Liver (tissue), 9 donors: Measurements from ENCODE around the gene MDM4. TPM values are rescaled to one million over a fixed set of nuclear protein-coding genes. Genes with fewer than 3 reads are reported as not detected.

ENCODE experiments used
- DNase-seq: peaks from one replicate; pipeline ENCODE4 v3.0.0-alpha.2; 2017; ENCODE audit warnings: low spot score
- H3K27ac ChIP-seq, 2 donors: one replicate each; pipeline ENCODE4 v1.7.0; 2013; ENCODE audit warnings: inconsistent platforms in 2 of 2, low read length in 2 of 2, control low read depth in 1 of 2, low read depth in 1 of 2, mild to moderate bottlenecking in 1 of 2
- H3K27me3 ChIP-seq, 4 donors: one replicate each; pipeline versions ENCODE4 v1.6.1 to v1.7.0; 2013; ENCODE audit warnings: low read length in 3 of 4, inconsistent platforms in 1 of 4, mild to moderate bottlenecking in 1 of 4, moderate library complexity in 1 of 4; ENCODE audit not compliant: control insufficient read depth in 4 of 4, insufficient read depth in 4 of 4
- H3K36me3 ChIP-seq, 4 donors: one replicate each; pipeline versions ENCODE4 v1.6.1 to v1.7.0; 2013; ENCODE audit warnings: low read length in 3 of 4, mild to moderate bottlenecking in 3 of 4, low read depth in 1 of 4, moderate library complexity in 1 of 4; ENCODE audit not compliant: control insufficient read depth in 4 of 4, insufficient read depth in 3 of 4
- H3K4me1 ChIP-seq, 4 donors: one replicate each; pipeline versions ENCODE4 v1.6.1 to v1.7.0; 2013; ENCODE audit warnings: low read length in 3 of 4, mild to moderate bottlenecking in 3 of 4, moderate library complexity in 1 of 4; ENCODE audit not compliant: control insufficient read depth in 4 of 4, insufficient read depth in 4 of 4
- H3K4me3 ChIP-seq, 3 donors: one replicate each; pipeline versions ENCODE4 v1.6.1 to v1.7.0; 2013; ENCODE audit warnings: low read length in 3 of 3, control low read depth in 1 of 3, low read depth in 1 of 3, mild to moderate bottlenecking in 1 of 3
- H3K9ac ChIP-seq, 2 donors: one replicate each; pipeline ENCODE4 v1.7.0; 2013; ENCODE audit warnings: low read length in 2 of 2, mild to moderate bottlenecking in 2 of 2, moderate library complexity in 2 of 2, control low read depth in 1 of 2, low read depth in 1 of 2
- H3K9me3 ChIP-seq, 4 donors: one replicate each; pipeline versions ENCODE4 v1.6.1 to v1.7.0; 2013; ENCODE audit warnings: low read length in 3 of 4; ENCODE audit not compliant: control insufficient read depth in 4 of 4
- EGR1 ChIP-seq, 2 donors: IDR thresholded peaks; 2 replicates each; pipeline ENCODE4 v1.6.1; 2016 to 2018; ENCODE audit warnings: antibody characterized with exemption in 2 of 2, low read depth in 2 of 2
- FOXA1 ChIP-seq: IDR thresholded peaks from 2 replicates; pipeline ENCODE4 v1.6.1; 2016; ENCODE audit warnings: antibody characterized with exemption
- FOXA2 ChIP-seq: IDR thresholded peaks from 2 replicates; pipeline ENCODE4 v1.6.1; 2016; ENCODE audit warnings: antibody characterized with exemption
- GABPA ChIP-seq, 2 donors: IDR thresholded peaks in 1 of 2; conservative IDR thresholded peaks in 1 of 2; 2 replicates each; pipeline ENCODE4 v1.6.1; 2016; ENCODE audit warnings: antibody characterized with exemption in 2 of 2, mild to moderate bottlenecking in 1 of 2, moderate library complexity in 1 of 2
- HNF4A ChIP-seq, 2 donors: conservative IDR thresholded peaks; 2 replicates each; pipeline ENCODE4 v1.6.1; 2016; ENCODE audit warnings: antibody characterized with exemption in 2 of 2, mild to moderate bottlenecking in 2 of 2
- HNF4G ChIP-seq: IDR thresholded peaks from 2 replicates; pipeline ENCODE4 v1.6.1; 2016; ENCODE audit warnings: antibody characterized with exemption
- JUND ChIP-seq, 2 donors: IDR thresholded peaks; 2 replicates each; pipeline ENCODE4 v1.6.1; 2016; ENCODE audit warnings: antibody characterized with exemption in 2 of 2
- NR2F2 ChIP-seq: IDR thresholded peaks from 2 replicates; pipeline ENCODE4 v1.6.1; 2016; ENCODE audit warnings: antibody characterized with exemption
- RAD21 ChIP-seq, 2 donors: IDR thresholded peaks; 2 replicates each; pipeline ENCODE4 v1.6.1; 2016; ENCODE audit warnings: antibody characterized with exemption in 2 of 2, mild to moderate bottlenecking in 2 of 2
- RXRA ChIP-seq, 2 donors: IDR thresholded peaks; 2 replicates each; pipeline ENCODE4 v1.6.1; 2017 to 2018; ENCODE audit warnings: antibody characterized with exemption in 2 of 2, mild to moderate bottlenecking in 1 of 2
- SP1 ChIP-seq: IDR thresholded peaks from 2 replicates; pipeline ENCODE4 v1.6.1; 2018; ENCODE audit warnings: antibody characterized with exemption, mild to moderate bottlenecking
- TAF1 ChIP-seq: conservative IDR thresholded peaks from 2 replicates; pipeline ENCODE4 v1.6.1; 2016; ENCODE audit warnings: antibody characterized with exemption, mild to moderate bottlenecking
- YY1 ChIP-seq: IDR thresholded peaks from 2 replicates; pipeline ENCODE4 v1.6.1; 2016; ENCODE audit warnings: antibody characterized with exemption, mild to moderate bottlenecking
- WGBS: extraction: QIAGEN DNeasy Blood & Tissue Kit; methylation state at CpG from one replicate; pipeline ENCODE4 v1.1.7; 2013; 5-methylcytosine and 5-hydroxymethylcytosine counted together
- polyA plus RNA-seq, 2 donors: library from polyadenylated mRNA; stranded (reverse) in 1 of 2; unstranded in 1 of 2; fragments of 200-250 nt in 1 of 2; fragments of >200 nt in 1 of 2; fragmentation: Nextera tagmentation in 1 of 2; extraction: Ambion mirVana in 1 of 2; gene quantifications; one replicate each; pipeline versions ENCODE4 v1.2.1 to v1.2.3, GENCODE V29; 2013 to 2015
- total RNA-seq, 2 donors: library from RNA; depleted of rRNA; stranded (reverse); fragments of >200 nt; gene quantifications; one replicate each; pipeline ENCODE4 v1.2.3, GENCODE V29; 2014
- TF ChIP-seq, protein P1 (sequence below): fragments of 150-350 bp; IDR thresholded peaks from 2 replicates; pipeline ENCODE4 v1.5.1; 2017; ENCODE audit warnings: improper control_type of control experiment, low read depth, low read length; ENCODE audit not compliant: missing input control
- TF ChIP-seq, protein P2 (sequence below): IDR thresholded peaks from 2 replicates; pipeline ENCODE4 v1.6.1; 2016; ENCODE audit warnings: antibody characterized with exemption
- TF ChIP-seq, protein P3 (sequence below): IDR thresholded peaks from 2 replicates; pipeline ENCODE4 v1.6.1; 2016; ENCODE audit warnings: antibody characterized with exemption, mild to moderate bottlenecking
- TF ChIP-seq, protein P4 (sequence below): IDR thresholded peaks from 2 replicates; pipeline ENCODE4 v1.6.1; 2016; ENCODE audit warnings: antibody characterized with exemption
- TF ChIP-seq, protein P5 (sequence below): IDR thresholded peaks from 2 replicates; pipeline ENCODE4 v1.6.1; 2016; ENCODE audit warnings: antibody characterized with exemption
- donor health status: healthy.
- donor health status: healthy.
- donor health status: healthy.
- donor health status: healthy.
- donor health status: healthy.

The MDM4 gene
- total and polyA plus RNA-seq, 4 donors: 1.4 to 56.5 (median 21.6) TPM

DNA sequence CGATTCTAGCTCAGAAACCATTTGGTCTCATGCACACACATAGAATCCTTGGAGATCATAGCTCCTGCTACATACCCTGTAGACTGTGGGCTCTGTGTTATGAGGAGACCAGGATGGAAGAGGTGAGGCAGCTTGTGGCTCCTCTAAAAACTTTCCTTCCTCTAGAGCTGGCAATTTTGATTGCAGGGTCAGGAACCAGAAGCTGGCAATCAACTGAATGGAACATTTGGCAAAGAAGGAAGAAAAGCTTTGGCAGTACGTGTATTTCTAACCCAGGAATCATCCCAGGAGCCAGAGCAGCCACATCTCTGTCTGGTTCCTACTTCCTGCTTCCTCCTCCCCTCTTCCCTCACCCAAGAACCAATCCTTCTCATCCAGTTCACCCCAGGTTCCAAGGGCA is 37.3 kb upstream of the MDM4 start:
- H3K27ac ChIP-seq: no peak overlapping the region
- H3K9me3 ChIP-seq: no peaks in the 10 kb centered on the region
- TF ChIP-seq FOXA1 (no peak), RAD21 (IDR thresholded peaks at IDR 0.05) (no peak), HNF4G (no peak), FOXA2 (no peak)
- TF ChIP-seq, protein P1, sequence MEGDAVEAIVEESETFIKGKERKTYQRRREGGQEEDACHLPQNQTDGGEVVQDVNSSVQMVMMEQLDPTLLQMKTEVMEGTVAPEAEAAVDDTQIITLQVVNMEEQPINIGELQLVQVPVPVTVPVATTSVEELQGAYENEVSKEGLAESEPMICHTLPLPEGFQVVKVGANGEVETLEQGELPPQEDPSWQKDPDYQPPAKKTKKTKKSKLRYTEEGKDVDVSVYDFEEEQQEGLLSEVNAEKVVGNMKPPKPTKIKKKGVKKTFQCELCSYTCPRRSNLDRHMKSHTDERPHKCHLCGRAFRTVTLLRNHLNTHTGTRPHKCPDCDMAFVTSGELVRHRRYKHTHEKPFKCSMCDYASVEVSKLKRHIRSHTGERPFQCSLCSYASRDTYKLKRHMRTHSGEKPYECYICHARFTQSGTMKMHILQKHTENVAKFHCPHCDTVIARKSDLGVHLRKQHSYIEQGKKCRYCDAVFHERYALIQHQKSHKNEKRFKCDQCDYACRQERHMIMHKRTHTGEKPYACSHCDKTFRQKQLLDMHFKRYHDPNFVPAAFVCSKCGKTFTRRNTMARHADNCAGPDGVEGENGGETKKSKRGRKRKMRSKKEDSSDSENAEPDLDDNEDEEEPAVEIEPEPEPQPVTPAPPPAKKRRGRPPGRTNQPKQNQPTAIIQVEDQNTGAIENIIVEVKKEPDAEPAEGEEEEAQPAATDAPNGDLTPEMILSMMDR: no peak
- TF ChIP-seq, protein P2, sequence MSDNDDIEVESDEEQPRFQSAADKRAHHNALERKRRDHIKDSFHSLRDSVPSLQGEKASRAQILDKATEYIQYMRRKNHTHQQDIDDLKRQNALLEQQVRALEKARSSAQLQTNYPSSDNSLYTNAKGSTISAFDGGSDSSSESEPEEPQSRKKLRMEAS: no peak
- H3K36me3 ChIP-seq: no peaks in the 10 kb centered on the region
- H3K9ac ChIP-seq: no peak overlapping the region
- WGBS: 55% methylated on average over 2 of the region's 2 CpGs
- H3K27me3 ChIP-seq: no peaks in the 10 kb centered on the region
- peaks cover 4 to 41% (median 13%) of the 10 kb centered on the region in 4 donors for H3K4me1 ChIP-seq
- no peak overlapping the region for H3K4me3 ChIP-seq
- DNase-seq: no peak

DNA sequence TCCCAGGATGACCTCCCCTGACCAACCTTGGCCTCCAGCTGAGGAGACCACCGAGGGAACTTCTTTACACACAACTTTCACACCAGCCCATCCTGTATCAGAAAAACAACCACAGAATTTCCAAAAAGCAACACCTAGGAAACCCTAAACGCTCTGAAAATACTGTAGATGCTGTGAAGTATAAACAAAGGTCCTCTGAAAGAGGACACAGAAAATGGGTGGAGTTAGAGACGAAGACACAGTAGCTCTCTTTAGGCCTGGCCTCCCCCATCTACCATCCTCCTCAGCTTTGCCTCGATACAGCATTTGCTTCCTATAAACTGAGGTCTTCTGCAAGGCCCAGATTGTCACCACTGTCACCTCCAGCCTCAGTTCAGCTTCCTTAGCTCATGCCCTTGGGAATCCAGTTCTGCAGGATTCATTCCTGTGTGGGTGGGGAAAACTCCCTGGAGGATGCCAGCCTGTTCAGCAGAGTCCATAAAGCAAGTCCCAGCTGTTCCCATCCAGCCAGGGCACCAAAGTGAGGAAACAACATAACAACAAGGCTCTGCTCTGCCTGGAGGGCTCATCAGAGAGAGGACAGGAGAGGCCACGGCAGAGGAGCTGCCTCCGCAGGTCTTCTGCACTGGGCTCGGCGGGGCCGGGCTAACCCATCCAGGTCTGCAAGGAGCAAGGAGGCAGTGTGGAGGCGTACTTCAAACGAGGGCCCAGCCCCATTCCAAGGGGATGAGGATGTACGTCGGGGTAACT is 36.6 kb upstream of the MDM4 start:
- Histone ChIP-seq H3K27ac (no peak overlapping the region), H3K27me3 (no peaks in the 10 kb centered on the region), H3K4me1 (peaks cover 4 to 42% (median 13%) of the 10 kb centered on the region in 4 donors), H3K36me3 (no peaks in the 10 kb centered on the region), H3K9me3 (no peaks in the 10 kb centered on the region), H3K4me3 (no peak overlapping the region), H3K9ac (no peak overlapping the region)
- 82% methylated on average over 13 of the region's 13 CpGs for WGBS
- no peak for DNase-seq
- TF ChIP-seq SP1: no peak
- TF ChIP-seq, protein P1: no peak
- TF ChIP-seq, protein P3, sequence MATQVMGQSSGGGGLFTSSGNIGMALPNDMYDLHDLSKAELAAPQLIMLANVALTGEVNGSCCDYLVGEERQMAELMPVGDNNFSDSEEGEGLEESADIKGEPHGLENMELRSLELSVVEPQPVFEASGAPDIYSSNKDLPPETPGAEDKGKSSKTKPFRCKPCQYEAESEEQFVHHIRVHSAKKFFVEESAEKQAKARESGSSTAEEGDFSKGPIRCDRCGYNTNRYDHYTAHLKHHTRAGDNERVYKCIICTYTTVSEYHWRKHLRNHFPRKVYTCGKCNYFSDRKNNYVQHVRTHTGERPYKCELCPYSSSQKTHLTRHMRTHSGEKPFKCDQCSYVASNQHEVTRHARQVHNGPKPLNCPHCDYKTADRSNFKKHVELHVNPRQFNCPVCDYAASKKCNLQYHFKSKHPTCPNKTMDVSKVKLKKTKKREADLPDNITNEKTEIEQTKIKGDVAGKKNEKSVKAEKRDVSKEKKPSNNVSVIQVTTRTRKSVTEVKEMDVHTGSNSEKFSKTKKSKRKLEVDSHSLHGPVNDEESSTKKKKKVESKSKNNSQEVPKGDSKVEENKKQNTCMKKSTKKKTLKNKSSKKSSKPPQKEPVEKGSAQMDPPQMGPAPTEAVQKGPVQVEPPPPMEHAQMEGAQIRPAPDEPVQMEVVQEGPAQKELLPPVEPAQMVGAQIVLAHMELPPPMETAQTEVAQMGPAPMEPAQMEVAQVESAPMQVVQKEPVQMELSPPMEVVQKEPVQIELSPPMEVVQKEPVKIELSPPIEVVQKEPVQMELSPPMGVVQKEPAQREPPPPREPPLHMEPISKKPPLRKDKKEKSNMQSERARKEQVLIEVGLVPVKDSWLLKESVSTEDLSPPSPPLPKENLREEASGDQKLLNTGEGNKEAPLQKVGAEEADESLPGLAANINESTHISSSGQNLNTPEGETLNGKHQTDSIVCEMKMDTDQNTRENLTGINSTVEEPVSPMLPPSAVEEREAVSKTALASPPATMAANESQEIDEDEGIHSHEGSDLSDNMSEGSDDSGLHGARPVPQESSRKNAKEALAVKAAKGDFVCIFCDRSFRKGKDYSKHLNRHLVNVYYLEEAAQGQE: no peak
- no peak for TF ChIP-seq EGR1 (IDR thresholded peaks at IDR 0.05; ENCODE audit: low read depth in 2 of 2)
- no peak for TF ChIP-seq JUND (IDR thresholded peaks at IDR 0.05)
- no peak for TF ChIP-seq RAD21 (IDR thresholded peaks at IDR 0.05)
- no peak for TF ChIP-seq TAF1
- TF ChIP-seq FOXA2: no peak
- no peak for TF ChIP-seq HNF4A (conservative IDR thresholded peaks at IDR 0.05)
- TF ChIP-seq GABPA (IDR thresholded peaks at IDR 0.05 in 1 of 2, conservative IDR thresholded peaks at IDR 0.05 in 1 of 2): no peak
- TF ChIP-seq FOXA1: no peak
- no peak for TF ChIP-seq RXRA (IDR thresholded peaks at IDR 0.05)
- TF ChIP-seq, protein P4, sequence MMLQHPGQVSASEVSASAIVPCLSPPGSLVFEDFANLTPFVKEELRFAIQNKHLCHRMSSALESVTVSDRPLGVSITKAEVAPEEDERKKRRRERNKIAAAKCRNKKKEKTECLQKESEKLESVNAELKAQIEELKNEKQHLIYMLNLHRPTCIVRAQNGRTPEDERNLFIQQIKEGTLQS: no peak
- TF ChIP-seq HNF4G: no peak
- TF ChIP-seq, protein P5, sequence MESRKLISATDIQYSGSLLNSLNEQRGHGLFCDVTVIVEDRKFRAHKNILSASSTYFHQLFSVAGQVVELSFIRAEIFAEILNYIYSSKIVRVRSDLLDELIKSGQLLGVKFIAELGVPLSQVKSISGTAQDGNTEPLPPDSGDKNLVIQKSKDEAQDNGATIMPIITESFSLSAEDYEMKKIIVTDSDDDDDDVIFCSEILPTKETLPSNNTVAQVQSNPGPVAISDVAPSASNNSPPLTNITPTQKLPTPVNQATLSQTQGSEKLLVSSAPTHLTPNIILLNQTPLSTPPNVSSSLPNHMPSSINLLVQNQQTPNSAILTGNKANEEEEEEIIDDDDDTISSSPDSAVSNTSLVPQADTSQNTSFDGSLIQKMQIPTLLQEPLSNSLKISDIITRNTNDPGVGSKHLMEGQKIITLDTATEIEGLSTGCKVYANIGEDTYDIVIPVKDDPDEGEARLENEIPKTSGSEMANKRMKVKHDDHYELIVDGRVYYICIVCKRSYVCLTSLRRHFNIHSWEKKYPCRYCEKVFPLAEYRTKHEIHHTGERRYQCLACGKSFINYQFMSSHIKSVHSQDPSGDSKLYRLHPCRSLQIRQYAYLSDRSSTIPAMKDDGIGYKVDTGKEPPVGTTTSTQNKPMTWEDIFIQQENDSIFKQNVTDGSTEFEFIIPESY: no peak
- TF ChIP-seq NR2F2: no peak
- TF ChIP-seq, protein P2: no peak
- TF ChIP-seq YY1: no peak
